ENCODE measurements around the gene KCNG1. TPM values are rescaled to one million over a fixed set of nuclear protein-coding genes. Genes with fewer than 3 reads are reported as not detected.
A peak's percentile ranks its signal among the peaks of the same experiment; 100 is the strongest.

The KCNG1 gene
- total RNA-seq, 2 donors from 2014 or later, result 0.41 to 1.9 TPM

- Histone ChIP-seq H3K36me3 (no peaks in the 10 kb centered on the region), H3K4me1 (ENCODE audit: control insufficient read depth in 1 of 2, low read depth in 2 of 2) (peaks cover 0 to under 1% of the 10 kb centered on the region in 2 donors), H3K27me3 (replicated peaks; ENCODE audit: insufficient read depth) (no peaks in the 10 kb centered on the region), H3K9me3 (no peaks in the 10 kb centered on the region), H3K27ac (no peak overlapping the region), H3K4me3 (no peak overlapping the region)
- DNase-seq (ENCODE audit: low spot score) (no peak), ATAC-seq (ENCODE audit: insufficient number of reproducible peaks, low FRiP score, low read depth) (no peak)
- no peak for TF ChIP-seq CTCF (IDR thresholded peaks at IDR 0.05)
These were observed 5.7 kb downstream of the KCNG1 start for GRCh38 chr20:51017251-51017650.

GRCh38 chr20:51016521-51016920 lies 6.4 kb downstream of the KCNG1 start:
- Histone ChIP-seq H3K4me1 (ENCODE audit: control insufficient read depth in 1 of 2, low read depth in 2 of 2) (no peaks in the 10 kb centered on the region), H3K4me3 (no peak overlapping the region), H3K9me3 (no peaks in the 10 kb centered on the region), H3K27me3 (replicated peaks; ENCODE audit: insufficient read depth) (no peaks in the 10 kb centered on the region), H3K36me3 (no peaks in the 10 kb centered on the region), H3K27ac (no peak overlapping the region)
- DNase-seq (ENCODE audit: low spot score), result no peak
- no peak for TF ChIP-seq CTCF (IDR thresholded peaks at IDR 0.05)
- no peak for ATAC-seq (ENCODE audit: insufficient number of reproducible peaks, low FRiP score, low read depth)

- H3K4me3 ChIP-seq, result no peak overlapping the region
- no peaks in the 10 kb centered on the region for H3K9me3 ChIP-seq
- peak; percentile 25 for TF ChIP-seq CTCF (IDR thresholded peaks at IDR 0.05)
- DNase-seq (ENCODE audit: low spot score), result no peak
- H3K27me3 ChIP-seq (replicated peaks; ENCODE audit: insufficient read depth), result no peaks in the 10 kb centered on the region
- H3K27ac ChIP-seq, result no peak overlapping the region
- no peak for ATAC-seq (ENCODE audit: insufficient number of reproducible peaks, low FRiP score, low read depth)
- no peaks in the 10 kb centered on the region for H3K4me1 ChIP-seq (ENCODE audit: control insufficient read depth in 1 of 2, low read depth in 2 of 2)
- no peaks in the 10 kb centered on the region for H3K36me3 ChIP-seq
These were observed 7.8 kb downstream of the KCNG1 start for GRCh38 chr20:51014797-51015722.

- TF ChIP-seq CTCF (IDR thresholded peaks at IDR 0.05), result no peak
- Histone ChIP-seq H3K27ac (no peak overlapping the region), H3K4me1 (ENCODE audit: control insufficient read depth in 1 of 2, low read depth in 2 of 2) (no peaks in the 10 kb centered on the region), H3K4me3 (no peak overlapping the region), H3K36me3 (no peaks in the 10 kb centered on the region), H3K9me3 (no peaks in the 10 kb centered on the region), H3K27me3 (replicated peaks; ENCODE audit: insufficient read depth) (no peaks in the 10 kb centered on the region)
- no peak for ATAC-seq (ENCODE audit: insufficient number of reproducible peaks, low FRiP score, low read depth)
- DNase-seq (ENCODE audit: low spot score), result no peak
These were observed 9.2 kb downstream of the KCNG1 start for GRCh38 chr20:51013577-51014330.

- no peak for DNase-seq (ENCODE audit: low spot score)
- no peaks in the 10 kb centered on the region for H3K9me3 ChIP-seq
- H3K4me1 ChIP-seq (ENCODE audit: control insufficient read depth in 1 of 2, low read depth in 2 of 2), result no peaks in the 10 kb centered on the region
- ATAC-seq (ENCODE audit: insufficient number of reproducible peaks, low FRiP score, low read depth), result no peak
- TF ChIP-seq CTCF (IDR thresholded peaks at IDR 0.05), result no peak
- H3K27ac ChIP-seq, result no peak overlapping the region
- no peaks in the 10 kb centered on the region for H3K27me3 ChIP-seq (replicated peaks; ENCODE audit: insufficient read depth)
- no peak overlapping the region for H3K4me3 ChIP-seq
- H3K36me3 ChIP-seq, result no peaks in the 10 kb centered on the region
These were observed 10.6 kb downstream of the KCNG1 start for GRCh38 chr20:51012357-51012756.
